Chondrocyte (in vitro differentiated cells): Measurements from ENCODE around the gene GPATCH2. TPM values are rescaled to one million over a fixed set of nuclear protein-coding genes. Genes with fewer than 3 reads are reported as not detected.
"Not testable (repeated sequence)": the region's sequence is repeated elsewhere in the genome, so short reads cannot be mapped to it uniquely, and the experiment has no call there.

Experiments
- DNase-seq: peaks from one replicate; pipeline ENCODE4 v3.0.0; 2021; ENCODE audit warnings: mixed read lengths, low spot score
- H3K27ac Mint-ChIP-seq: one replicate; pipeline ENCODE4 v1.8.0; 2021; ENCODE audit warnings: mild to moderate bottlenecking, moderate library complexity, mixed read lengths; ENCODE audit not compliant: unreplicated experiment
- H3K27me3 Mint-ChIP-seq: 2 replicates; pipeline ENCODE4 v1.8.0; 2021; ENCODE audit warnings: low read depth, mixed read lengths
- H3K36me3 Mint-ChIP-seq: 2 replicates; pipeline ENCODE4 v1.8.0; 2021; ENCODE audit warnings: low read depth, mixed read lengths
- H3K4me1 Mint-ChIP-seq: 2 replicates; pipeline ENCODE4 v1.8.0; 2021; ENCODE audit warnings: low read depth, mild to moderate bottlenecking, mixed read lengths
- H3K4me3 Mint-ChIP-seq: one replicate; pipeline ENCODE4 v1.8.0; 2021; ENCODE audit warnings: mild to moderate bottlenecking, moderate library complexity, mixed read lengths; ENCODE audit not compliant: unreplicated experiment
- H3K9me3 Mint-ChIP-seq: 2 replicates; pipeline ENCODE4 v1.8.0; 2021; ENCODE audit warnings: low read depth, mixed read lengths
- CTCF ChIP-seq: fragments of 200-600 bp; sonication (generic); IDR thresholded peaks from 2 replicates; pipeline ENCODE4 v1.5.0; 2021; ENCODE audit warnings: antibody characterized with exemption, mild to moderate bottlenecking, moderate library complexity
- total RNA-seq: library from RNA; stranded (reverse); gene quantifications from 3 replicates; pipeline ENCODE4 v1.2.1, GENCODE V29; 2021

GPATCH2 gene
- total RNA-seq, 1 donor from 2014 or later, result 10.4 TPM

GRCh38 chr1:217585577-217585976, 45.3 kb downstream of the GPATCH2 start:
- Mint-ChIP-seq H3K4me3 (no peak overlapping the region), H3K27ac (no peak overlapping the region), H3K9me3 (no peaks in the 10 kb centered on the region), H3K36me3 (peaks cover 10% of the 10 kb centered on the region), H3K4me1 (no peaks in the 10 kb centered on the region), H3K27me3 (no peaks in the 10 kb centered on the region)
- TF ChIP-seq CTCF, result no peak
- no peak for DNase-seq

GRCh38 chr1:217584286-217584811, 46.5 kb downstream of the GPATCH2 start:
- H3K4me3 Mint-ChIP-seq, H3K27me3 Mint-ChIP-seq, H3K4me1 Mint-ChIP-seq, DNase-seq, H3K9me3 Mint-ChIP-seq, H3K27ac Mint-ChIP-seq: not testable (repeated sequence)
- H3K36me3 Mint-ChIP-seq, result peaks cover 10% of the 10 kb centered on the region

- Mint-ChIP-seq H3K4me1 (no peaks in the 10 kb centered on the region), H3K9me3 (no peaks in the 10 kb centered on the region), H3K27ac (no peak overlapping the region), H3K36me3 (peaks cover 4% of the 10 kb centered on the region), H3K27me3 (no peaks in the 10 kb centered on the region), H3K4me3 (no peak overlapping the region)
- DNase-seq, result no peak
- no peak for TF ChIP-seq CTCF
These were observed 53.6 kb downstream of the GPATCH2 start for GRCh38 chr1:217577336-217577735.

- Mint-ChIP-seq H3K4me1 (no peaks in the 10 kb centered on the region), H3K36me3 (no peaks in the 10 kb centered on the region), H3K27ac (no peak overlapping the region), H3K27me3 (no peaks in the 10 kb centered on the region), H3K4me3 (no peak overlapping the region), H3K9me3 (no peaks in the 10 kb centered on the region)
- no peak for DNase-seq
- no peak for TF ChIP-seq CTCF
These were observed 56.5 kb downstream of the GPATCH2 start for GRCh38 chr1:217574265-217574949.

- no peaks in the 10 kb centered on the region for H3K4me1 Mint-ChIP-seq
- H3K27ac Mint-ChIP-seq, result no peak overlapping the region
- no peak for TF ChIP-seq CTCF
- H3K27me3 Mint-ChIP-seq, result no peaks in the 10 kb centered on the region
- H3K36me3 Mint-ChIP-seq, result no peaks in the 10 kb centered on the region
- H3K9me3 Mint-ChIP-seq, result no peaks in the 10 kb centered on the region
- DNase-seq, result no peak
- H3K4me3 Mint-ChIP-seq, result no peak overlapping the region
These were observed 61.9 kb downstream of the GPATCH2 start for GRCh38 chr1:217569021-217569420.

GRCh38 chr1:217568200-217568599, 62.7 kb downstream of the GPATCH2 start:
- Mint-ChIP-seq H3K27me3 (no peaks in the 10 kb centered on the region), H3K4me3 (no peak overlapping the region), H3K36me3 (peaks cover 1% of the 10 kb centered on the region), H3K9me3 (no peaks in the 10 kb centered on the region), H3K27ac (no peak overlapping the region), H3K4me1 (peaks cover 2% of the 10 kb centered on the region)
- no peak for TF ChIP-seq CTCF
- no peak for DNase-seq
